ENCODE data around the gene PHACTR1.

Gene PHACTR1

DNA sequence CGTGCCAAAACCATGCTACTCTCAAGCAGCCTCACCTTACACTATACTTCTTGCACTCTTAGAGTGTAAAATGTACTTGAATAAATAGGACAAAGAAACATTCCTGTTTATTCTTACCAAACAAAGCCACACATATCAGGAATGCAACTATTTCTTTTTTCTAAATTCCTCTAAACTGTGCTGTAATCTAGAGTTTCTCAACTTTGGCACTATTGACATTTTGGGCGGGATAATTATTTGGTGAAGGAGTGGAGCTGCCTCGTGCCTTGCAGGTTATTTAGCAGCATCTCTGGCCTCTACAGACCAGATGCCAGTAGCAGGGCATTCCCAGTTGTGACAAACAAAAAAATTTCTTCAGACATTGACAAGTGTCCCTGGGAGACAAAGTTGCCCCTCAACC, 86.9 kb downstream of the PHACTR1 start:
- CTCF ChIA-PET = no interaction called here
- DNase-seq (ENCODE audit: low spot score) = no peak

GRCh38 chr6:12804952-12805645, 88.5 kb downstream of the PHACTR1 start:
- ChIA-PET CTCF (no interaction called here), POLR2A (ENCODE audit: low non-redundant PET) (no interaction called here)
- no peak overlapping the region for H3K27ac ChIP-seq
- TF ChIP-seq CTCF (conservative IDR thresholded peaks at IDR 0.05; ENCODE audit: low read depth) = no peak
- no peak for DNase-seq (ENCODE audit: low spot score)

More for the DNA sequence above, 86.9 kb downstream of the PHACTR1 start:
- H3K27ac ChIP-seq = no peak overlapping the region
- no peak for TF ChIP-seq CTCF (conservative IDR thresholded peaks at IDR 0.05; ENCODE audit: low read depth)
- POLR2A ChIA-PET (ENCODE audit: low non-redundant PET) = no interaction called here

- no peak for TF ChIP-seq CTCF (conservative IDR thresholded peaks at IDR 0.05; ENCODE audit: low read depth)
- ChIA-PET CTCF (no interaction called here), POLR2A (ENCODE audit: low non-redundant PET) (no interaction called here)
- no peak overlapping the region for H3K27ac ChIP-seq
- DNase-seq (ENCODE audit: low spot score) = no peak
Observed at GRCh38 chr6:12806136-12806535, 89.6 kb downstream of the PHACTR1 start.

DNA sequence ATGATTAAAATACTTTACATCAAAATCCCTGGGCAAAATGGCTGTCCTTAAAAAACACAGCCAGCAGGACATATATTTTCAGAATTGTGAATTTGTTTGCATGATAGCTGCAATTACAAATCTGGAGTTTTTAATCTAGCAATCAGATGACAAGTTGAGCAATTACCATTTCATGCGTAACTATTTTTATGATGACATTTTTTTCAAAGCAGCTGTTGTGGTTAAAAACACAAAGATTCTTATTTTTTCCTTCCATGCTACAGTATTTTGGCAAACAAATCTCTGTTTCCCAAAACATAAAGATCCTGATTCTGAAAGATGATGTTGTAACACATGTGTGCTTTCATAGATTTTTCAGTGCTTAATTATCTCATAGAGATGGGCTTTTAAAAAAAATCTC, 90.2 kb downstream of the PHACTR1 start:
- CTCF ChIA-PET = no interaction called here
- no peak overlapping the region for H3K27ac ChIP-seq
- POLR2A ChIA-PET (ENCODE audit: low non-redundant PET) = no interaction called here
- no peak for TF ChIP-seq CTCF (conservative IDR thresholded peaks at IDR 0.05; ENCODE audit: low read depth)
- no peak for DNase-seq (ENCODE audit: low spot score)

DNA sequence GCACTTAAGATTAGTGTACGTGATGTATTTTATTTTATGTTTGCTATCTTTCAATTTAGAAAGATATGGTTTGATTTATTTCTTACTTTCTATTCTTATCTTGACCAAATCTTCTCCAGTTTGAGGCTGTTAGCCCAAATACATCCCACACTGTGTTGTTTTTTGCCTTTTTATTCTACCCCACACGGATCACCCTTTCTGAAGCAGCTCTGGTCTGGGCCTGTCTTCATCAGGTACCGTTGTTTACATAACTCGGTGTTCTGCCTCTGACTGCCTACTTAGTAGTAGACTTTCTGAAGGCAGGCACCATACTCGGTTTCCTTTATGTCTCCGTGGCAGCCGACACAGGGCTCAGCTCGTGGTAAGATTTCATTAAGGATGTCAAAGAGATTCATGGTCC, 95.0 kb downstream of the PHACTR1 start:
- TF ChIP-seq CTCF (conservative IDR thresholded peaks at IDR 0.05; ENCODE audit: low read depth) = no peak
- ChIA-PET CTCF (interaction anchor here (0.6 kb wide), 1 partner anchor 599 kb away, joined by 3 read pairs; no protein-coding TSS in a partner anchor), POLR2A (ENCODE audit: low non-redundant PET) (no interaction called here)
- no peak for DNase-seq (ENCODE audit: low spot score)
- H3K27ac ChIP-seq = no peak overlapping the region

DNA sequence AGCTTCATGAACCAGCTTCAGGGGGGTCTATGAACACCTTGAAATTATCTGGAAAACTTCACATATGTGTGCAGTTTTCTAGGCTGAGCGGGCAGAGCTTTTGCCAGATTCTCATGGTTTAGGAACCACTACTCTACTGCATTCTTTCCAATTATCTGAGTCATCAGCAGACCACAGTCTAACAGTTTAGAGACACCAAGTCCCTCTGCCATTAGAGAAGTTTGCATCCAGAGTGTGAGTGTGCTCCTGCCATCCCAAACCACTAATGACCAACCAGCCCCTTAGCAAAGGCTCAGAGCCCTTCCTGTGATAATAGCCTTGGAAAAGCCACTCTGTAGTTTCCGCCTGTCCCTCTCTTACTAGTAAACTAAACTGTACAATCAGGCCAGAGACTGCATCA, 96.8 kb downstream of the PHACTR1 start:
- ChIA-PET POLR2A (ENCODE audit: low non-redundant PET) (no interaction called here), CTCF (no interaction called here)
- DNase-seq (ENCODE audit: low spot score) = no peak
- no peak for TF ChIP-seq CTCF (conservative IDR thresholded peaks at IDR 0.05; ENCODE audit: low read depth)
- no peak overlapping the region for H3K27ac ChIP-seq
